Measurements from ENCODE around the gene ZNF862.
"Not testable (repeated sequence)": the region's sequence is repeated elsewhere in the genome, so short reads cannot be mapped to it uniquely, and the experiment has no call there.

The ZNF862 gene

GRCh38 chr7:149826344-149827088, 11.7 kb upstream of the ZNF862 start:
- peak; percentile 38 for DNase-seq (ENCODE audit: low spot score)
- in situ Hi-C loops (cut with MboI; ENCODE audit: low pct_unique_long_range_greater_than_20kb, low sequenced_read_pairs, unreplicated experiment) = no loop called here
- no peak for TF ChIP-seq CTCF (IDR thresholded peaks at IDR 0.05; ENCODE audit: extremely low read depth, insufficient read depth, missing control alignments)

- in situ Hi-C loops (cut with MboI; ENCODE audit: low pct_unique_long_range_greater_than_20kb, low sequenced_read_pairs, unreplicated experiment) = no loop called here
- DNase-seq (ENCODE audit: low spot score) = peak; percentile 31
- no peak for TF ChIP-seq CTCF (IDR thresholded peaks at IDR 0.05; ENCODE audit: extremely low read depth, insufficient read depth, missing control alignments)
Measured at GRCh38 chr7:149827089-149827981, 10.8 kb upstream of the ZNF862 start.

GRCh38 chr7:149828357-149829309, 9.5 kb upstream of the ZNF862 start:
- TF ChIP-seq CTCF (IDR thresholded peaks at IDR 0.05; ENCODE audit: extremely low read depth, insufficient read depth, missing control alignments) = no peak
- in situ Hi-C loops (cut with MboI; ENCODE audit: low pct_unique_long_range_greater_than_20kb, low sequenced_read_pairs, unreplicated experiment) = no loop called here
- DNase-seq (ENCODE audit: low spot score) = peak; percentile 23

GRCh38 chr7:149830527-149830926, 7.6 kb upstream of the ZNF862 start:
- in situ Hi-C loops (cut with MboI; ENCODE audit: low pct_unique_long_range_greater_than_20kb, low sequenced_read_pairs, unreplicated experiment); DNase-seq (ENCODE audit: low spot score): not testable (repeated sequence)

- TF ChIP-seq CTCF (IDR thresholded peaks at IDR 0.05; ENCODE audit: extremely low read depth, insufficient read depth, missing control alignments) = no peak
Measured at GRCh38 chr7:149830997-149831740, 7.0 kb upstream of the ZNF862 start.

GRCh38 chr7:149831741-149832219, 6.4 kb upstream of the ZNF862 start:
- no peak for TF ChIP-seq CTCF (IDR thresholded peaks at IDR 0.05; ENCODE audit: extremely low read depth, insufficient read depth, missing control alignments)
- in situ Hi-C loops (cut with MboI; ENCODE audit: low pct_unique_long_range_greater_than_20kb, low sequenced_read_pairs, unreplicated experiment) = no loop called here
- DNase-seq (ENCODE audit: low spot score) = no peak

More at GRCh38 chr7:149830997-149831740, 7.0 kb upstream of the ZNF862 start:
- in situ Hi-C loops (cut with MboI; ENCODE audit: low pct_unique_long_range_greater_than_20kb, low sequenced_read_pairs, unreplicated experiment) = no loop called here
- no peak for DNase-seq (ENCODE audit: low spot score)
